Peyer's patch (tissue), 4 donors: ENCODE data around the gene AEBP2.

ENCODE experiments used
- POLR2A ChIP-seq, 2 donors: fragments of 450-650 bp; IDR thresholded peaks; one replicate each; pipeline ENCODE4 v1.5.1; 2017; ENCODE audit warnings: antibody characterized with exemption in 2 of 2, mild to moderate bottlenecking in 2 of 2, moderate library complexity in 2 of 2
- TF ChIP-seq, protein P1 (sequence below), 6 experiments: fragments of 450-650 bp in 4 of 6; fragments of 200-600 bp in 2 of 6; sonication (generic) in 1 of 6; IDR thresholded peaks; one replicate each; pipeline ENCODE4 v1.5.1; 2017 to 2019; ENCODE audit warnings: antibody characterized with exemption in 6 of 6, mild to moderate bottlenecking in 3 of 6, moderate library complexity in 1 of 6

DNA sequence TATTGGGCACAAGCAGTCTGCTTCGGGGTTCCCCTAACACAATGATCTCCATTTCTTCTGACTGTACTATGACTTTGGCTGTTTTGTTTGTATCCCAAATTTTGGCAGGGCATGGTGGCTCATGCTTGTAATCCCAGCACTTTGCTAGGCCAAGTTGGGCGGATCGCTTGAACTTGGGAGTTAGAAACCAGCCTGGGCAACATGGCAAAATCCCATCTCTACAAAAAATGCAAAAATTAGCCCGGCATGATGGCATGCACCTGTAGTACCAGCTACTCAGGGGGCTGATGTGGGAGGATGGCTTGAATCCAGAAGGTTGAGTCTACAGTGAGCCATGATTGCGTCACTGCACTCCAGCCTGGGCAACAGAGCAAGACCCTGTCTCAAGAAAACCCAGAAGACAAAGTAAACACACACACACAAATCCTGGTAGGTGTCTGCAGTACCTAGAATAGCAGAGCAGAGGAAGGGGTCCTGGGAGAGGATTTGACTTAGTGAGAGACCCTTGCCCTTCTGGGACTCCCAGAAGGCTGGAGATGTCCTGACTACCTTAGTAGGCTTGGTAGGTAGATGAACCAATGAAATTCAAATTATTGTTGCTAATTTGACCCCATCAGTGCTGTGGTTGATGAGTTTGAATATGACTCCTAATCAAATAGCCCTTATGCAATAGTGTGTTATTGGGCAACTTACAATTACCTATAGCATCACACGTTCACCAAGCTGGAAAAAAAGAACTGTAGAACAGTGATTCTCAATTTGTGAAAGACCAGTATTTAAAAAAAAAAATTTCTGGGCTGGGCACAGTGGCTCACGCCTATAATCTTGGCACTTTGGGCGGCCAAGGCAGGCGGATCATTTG, 6.8 kb upstream of the AEBP2 start:
- TF ChIP-seq, protein P1, sequence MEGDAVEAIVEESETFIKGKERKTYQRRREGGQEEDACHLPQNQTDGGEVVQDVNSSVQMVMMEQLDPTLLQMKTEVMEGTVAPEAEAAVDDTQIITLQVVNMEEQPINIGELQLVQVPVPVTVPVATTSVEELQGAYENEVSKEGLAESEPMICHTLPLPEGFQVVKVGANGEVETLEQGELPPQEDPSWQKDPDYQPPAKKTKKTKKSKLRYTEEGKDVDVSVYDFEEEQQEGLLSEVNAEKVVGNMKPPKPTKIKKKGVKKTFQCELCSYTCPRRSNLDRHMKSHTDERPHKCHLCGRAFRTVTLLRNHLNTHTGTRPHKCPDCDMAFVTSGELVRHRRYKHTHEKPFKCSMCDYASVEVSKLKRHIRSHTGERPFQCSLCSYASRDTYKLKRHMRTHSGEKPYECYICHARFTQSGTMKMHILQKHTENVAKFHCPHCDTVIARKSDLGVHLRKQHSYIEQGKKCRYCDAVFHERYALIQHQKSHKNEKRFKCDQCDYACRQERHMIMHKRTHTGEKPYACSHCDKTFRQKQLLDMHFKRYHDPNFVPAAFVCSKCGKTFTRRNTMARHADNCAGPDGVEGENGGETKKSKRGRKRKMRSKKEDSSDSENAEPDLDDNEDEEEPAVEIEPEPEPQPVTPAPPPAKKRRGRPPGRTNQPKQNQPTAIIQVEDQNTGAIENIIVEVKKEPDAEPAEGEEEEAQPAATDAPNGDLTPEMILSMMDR (IDR thresholded peaks at IDR 0.05) = no peak
- TF ChIP-seq POLR2A (IDR thresholded peaks at IDR 0.05) = no peak
